ENCODE measurements around the gene LINC00237.

Gene LINC00237

DNA sequence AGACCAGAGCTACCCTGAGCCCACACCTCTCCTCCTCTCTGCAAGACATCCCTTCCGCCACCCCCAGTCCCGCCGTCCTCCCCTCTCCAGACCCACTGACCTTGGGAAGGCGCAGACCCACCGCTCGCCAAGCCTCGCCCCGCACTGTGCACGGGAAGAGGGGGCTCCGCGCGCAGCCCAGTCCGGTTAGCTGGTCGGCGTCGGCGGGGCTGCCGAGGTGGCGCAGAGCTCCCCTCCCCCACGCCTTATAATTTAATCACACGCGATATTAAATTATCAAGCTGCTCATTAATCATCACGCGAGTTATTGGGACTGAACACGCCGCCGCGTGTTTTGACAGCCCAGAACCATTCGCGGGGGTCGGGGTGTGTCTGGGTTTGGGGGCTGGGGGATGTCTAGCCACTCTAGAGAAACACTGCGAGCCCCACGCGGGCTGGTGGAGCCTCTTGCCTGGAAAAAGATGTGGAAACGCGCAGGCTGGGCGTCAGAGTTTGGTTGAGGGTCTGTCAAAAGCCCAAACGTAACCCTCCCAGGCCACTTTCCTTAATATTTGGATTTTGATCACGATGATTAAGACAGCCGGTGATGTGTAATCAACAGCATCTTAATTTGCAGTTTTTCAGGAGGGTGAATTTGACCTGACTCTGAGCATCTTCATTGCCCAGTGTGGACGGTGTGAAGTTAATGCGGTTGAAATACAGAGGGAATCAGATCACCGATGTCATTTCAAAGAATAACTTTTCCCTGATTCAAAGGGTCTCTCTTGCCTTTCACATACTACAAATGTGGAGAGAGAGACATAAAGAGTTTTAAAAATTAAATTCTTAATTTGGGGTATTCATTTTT, at the start of gene LINC00237:
Gene LINC00237 (minus strand): TSS at position 188 of the 847 bp plus-strand sequence.
- no peak for FAIRE-seq

DNA sequence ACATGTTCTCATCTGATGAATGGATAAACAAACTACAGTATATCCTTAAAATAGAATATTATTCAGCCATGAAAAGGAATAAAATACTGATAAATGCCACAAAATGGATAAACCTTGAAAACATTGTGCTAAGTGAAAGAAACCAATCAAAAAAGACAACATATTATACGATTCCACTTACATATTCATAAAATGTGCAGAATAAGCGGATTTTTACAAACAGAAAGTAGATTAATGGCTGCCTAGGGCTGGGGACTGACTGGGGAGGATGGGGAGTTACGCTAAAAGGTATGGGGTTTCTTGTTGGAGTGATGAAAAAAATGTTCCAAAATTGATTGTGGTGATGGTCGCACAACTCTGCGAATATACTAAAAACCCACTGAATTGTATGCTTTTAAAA, 49.1 kb upstream of the LINC00237 start:
- FAIRE-seq, result no peak
- no peak for TF ChIP-seq POLR2A (IDR thresholded peaks at IDR 0.05; ENCODE audit: low read depth, low read length)

More for the DNA sequence above, at the start of gene LINC00237:
- no peak for TF ChIP-seq POLR2A (IDR thresholded peaks at IDR 0.05; ENCODE audit: low read depth, low read length)
- DNase-seq (ENCODE audit: insufficient read length, low spot score), result no peak

DNA sequence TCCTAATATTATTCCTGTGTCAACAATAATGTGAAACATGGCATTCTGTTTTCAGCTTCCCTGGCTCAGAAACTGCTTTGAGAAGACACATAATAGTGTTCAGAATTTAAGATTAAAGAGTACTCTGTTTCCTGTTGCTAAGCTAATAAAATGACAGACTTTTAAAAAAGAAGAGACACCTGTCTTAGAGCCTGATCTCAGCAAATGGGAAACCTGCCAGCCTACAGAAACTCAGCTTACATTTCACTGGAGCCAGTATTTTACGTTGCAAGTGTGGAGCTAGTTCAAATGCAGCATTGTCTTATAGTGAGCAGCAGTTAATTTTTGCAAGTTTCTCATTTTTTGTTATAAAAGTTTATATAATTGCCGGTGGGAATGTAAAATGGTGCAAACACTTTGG, 48.5 kb upstream of the LINC00237 start:
- no peak for FAIRE-seq
- DNase-seq (ENCODE audit: insufficient read length, low spot score), result no peak
- no peak for TF ChIP-seq POLR2A (IDR thresholded peaks at IDR 0.05; ENCODE audit: low read depth, low read length)

More for the DNA sequence above, 49.1 kb upstream of the LINC00237 start:
- DNase-seq (ENCODE audit: insufficient read length, low spot score), result no peak

DNA sequence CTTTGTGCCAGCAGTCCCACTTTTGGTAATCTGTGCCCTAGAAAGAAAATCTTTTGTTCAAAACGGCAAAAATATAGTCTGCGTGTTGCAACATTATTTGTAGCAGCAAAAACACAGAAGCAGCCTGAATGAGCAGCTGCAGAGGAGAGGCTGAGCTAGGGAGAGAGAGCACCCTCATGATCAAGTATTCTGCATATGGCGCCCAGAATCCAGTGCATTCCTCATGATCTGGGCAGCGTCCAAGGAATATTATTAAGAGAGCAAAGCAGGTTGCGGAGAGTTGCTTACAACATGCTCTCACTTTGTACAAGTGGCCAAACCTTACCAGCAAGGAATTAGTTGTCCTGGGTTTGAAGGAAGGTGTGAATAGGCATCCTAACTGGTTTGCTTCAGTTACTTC, 45.6 kb upstream of the LINC00237 start:
- no peak for DNase-seq (ENCODE audit: insufficient read length, low spot score)
- no peak for FAIRE-seq

DNA sequence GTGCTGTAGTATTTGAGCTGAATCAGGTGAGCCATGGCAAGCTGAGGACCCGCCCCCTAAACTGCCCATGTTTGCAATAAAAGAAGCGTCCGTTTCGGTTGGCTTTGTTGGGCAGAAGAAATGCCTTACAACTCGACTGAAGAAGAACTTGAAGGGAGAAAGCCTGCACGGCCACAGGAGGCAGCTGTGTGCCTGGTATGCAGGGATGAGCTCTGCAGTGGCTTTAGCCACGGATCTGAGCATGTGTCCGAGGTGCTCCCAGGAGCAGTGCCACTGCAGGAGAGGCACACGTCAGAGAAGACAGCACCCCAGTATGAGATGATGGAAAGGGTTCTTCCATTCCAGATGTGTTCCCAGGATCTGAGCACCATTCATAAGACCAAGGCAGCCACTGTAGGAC, 43.2 kb upstream of the LINC00237 start:
- DNase-seq (ENCODE audit: insufficient read length, low spot score) (no peak), FAIRE-seq (no peak)
- no peak for TF ChIP-seq POLR2A (IDR thresholded peaks at IDR 0.05; ENCODE audit: low read depth, low read length)

More for the DNA sequence above, 45.6 kb upstream of the LINC00237 start:
- no peak for TF ChIP-seq POLR2A (IDR thresholded peaks at IDR 0.05; ENCODE audit: low read depth, low read length)

DNA sequence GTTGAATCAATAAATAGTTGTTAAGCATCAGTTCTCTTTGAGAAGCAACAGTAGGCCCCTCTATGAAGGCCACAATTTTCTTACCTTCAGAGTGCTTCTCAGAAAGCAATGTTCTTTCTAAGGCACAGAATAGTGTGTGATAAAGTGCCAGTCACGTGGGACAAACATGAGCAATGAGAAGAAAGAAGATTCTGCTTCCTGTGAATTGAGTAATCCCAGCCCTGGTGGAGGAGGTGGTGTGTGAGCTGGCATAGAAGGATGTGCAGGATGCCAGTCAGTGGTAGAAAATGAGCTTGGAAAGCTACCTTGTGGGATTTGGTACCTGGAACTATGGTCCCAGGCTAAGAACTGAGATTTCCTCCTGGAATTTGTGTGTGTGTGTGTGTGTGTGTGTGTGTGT, 41.4 kb upstream of the LINC00237 start:
- no peak for DNase-seq (ENCODE audit: insufficient read length, low spot score)
- TF ChIP-seq POLR2A (IDR thresholded peaks at IDR 0.05; ENCODE audit: low read depth, low read length), result no peak
- FAIRE-seq, result no peak

DNA sequence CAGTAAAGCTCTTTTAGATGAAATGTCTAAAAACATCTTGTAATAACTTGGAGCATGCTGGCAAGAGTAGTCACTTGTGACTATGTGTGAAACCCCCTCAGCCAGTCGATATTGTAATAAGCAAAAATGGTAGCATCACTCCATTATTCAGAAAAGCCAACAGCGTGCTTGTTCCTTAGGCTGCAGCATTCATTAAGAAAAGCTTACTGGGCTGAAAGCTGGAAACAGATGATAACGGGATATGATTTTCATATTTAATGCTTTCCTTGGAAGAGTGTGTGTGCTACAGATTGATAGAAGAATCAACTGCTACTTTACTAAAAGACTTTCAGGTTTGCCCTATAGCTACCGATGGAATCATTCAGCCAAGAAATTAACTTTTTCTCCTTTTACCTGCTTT, 40.1 kb upstream of the LINC00237 start:
- no peak for TF ChIP-seq POLR2A (IDR thresholded peaks at IDR 0.05; ENCODE audit: low read depth, low read length)
- FAIRE-seq, result no peak
- DNase-seq (ENCODE audit: insufficient read length, low spot score), result no peak

DNA sequence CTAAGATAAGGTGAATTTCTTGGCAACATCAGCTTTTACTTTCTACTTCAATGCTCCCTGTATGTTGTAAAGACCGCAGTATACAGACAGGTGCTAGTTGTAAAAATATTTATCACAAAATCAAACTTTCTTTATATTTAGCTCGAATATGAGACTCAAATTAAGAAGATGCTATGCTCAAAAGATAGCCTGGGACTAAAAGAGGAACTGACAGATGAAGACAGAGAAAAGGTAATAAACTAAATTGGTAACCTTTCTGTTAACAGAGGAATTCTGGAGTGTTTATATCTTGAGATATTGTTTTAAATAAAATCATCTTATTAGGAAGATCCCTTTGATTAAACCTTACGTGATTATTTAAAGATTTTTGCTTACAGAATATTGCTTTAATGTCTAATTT, 39.3 kb upstream of the LINC00237 start:
- FAIRE-seq (no peak), DNase-seq (ENCODE audit: insufficient read length, low spot score) (no peak)
- TF ChIP-seq POLR2A (IDR thresholded peaks at IDR 0.05; ENCODE audit: low read depth, low read length), result no peak

DNA sequence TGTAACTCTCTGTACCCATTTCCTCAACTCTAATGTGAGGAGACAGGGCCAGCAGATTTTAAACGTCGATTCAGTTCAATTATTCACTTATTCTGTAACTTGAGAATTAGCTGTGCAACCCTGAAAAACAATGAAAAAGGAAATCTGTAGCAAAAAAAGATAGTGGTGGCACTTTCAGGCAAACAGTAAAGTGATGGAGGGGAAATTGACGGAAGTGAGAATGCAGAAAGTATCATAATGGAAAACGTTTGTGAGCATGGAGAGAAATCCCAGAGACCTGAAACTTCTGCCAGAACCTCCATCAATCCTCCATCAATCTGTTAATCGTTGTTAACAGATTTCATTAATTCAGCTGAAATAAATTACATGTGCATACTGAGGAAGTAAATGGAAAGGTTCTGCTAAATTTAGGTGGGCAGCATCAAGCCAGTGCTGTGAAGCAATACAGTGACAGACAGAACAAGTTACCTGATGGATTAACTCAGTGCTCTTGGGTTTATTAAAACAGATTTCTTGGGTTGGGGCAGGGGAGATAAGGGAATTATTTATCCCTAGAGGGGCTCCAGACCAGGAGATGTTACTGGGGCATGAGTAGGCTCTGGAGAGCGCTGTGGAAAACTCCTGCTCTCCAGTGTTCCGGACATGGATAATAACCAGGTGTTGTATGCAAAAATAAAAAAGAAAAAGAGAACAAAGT, 37.2 kb upstream of the LINC00237 start:
- DNase-seq (ENCODE audit: insufficient read length, low spot score) (no peak), FAIRE-seq (no peak)
- no peak for TF ChIP-seq POLR2A (IDR thresholded peaks at IDR 0.05; ENCODE audit: low read depth, low read length)

DNA sequence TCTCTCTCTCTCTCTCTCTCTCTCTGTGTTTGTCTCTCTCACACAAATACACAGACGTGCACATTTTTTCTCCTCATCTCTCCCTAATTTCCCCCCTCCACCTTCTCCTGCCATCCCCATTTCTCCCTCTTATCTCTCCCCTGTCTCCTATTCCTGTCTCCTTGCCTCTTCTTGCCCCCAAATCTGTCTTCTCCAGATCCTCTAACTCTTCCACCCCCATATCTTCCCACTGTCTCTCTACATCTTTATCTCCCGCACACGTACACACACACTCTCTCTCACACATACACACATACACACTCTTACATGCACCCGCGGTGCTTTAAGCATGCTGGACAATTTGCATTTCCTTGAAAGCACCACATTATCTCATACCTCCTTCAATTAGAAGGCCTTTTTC, 35.7 kb upstream of the LINC00237 start:
- FAIRE-seq, result no peak
- DNase-seq (ENCODE audit: insufficient read length, low spot score), result no peak
- no peak for TF ChIP-seq POLR2A (IDR thresholded peaks at IDR 0.05; ENCODE audit: low read depth, low read length)

DNA sequence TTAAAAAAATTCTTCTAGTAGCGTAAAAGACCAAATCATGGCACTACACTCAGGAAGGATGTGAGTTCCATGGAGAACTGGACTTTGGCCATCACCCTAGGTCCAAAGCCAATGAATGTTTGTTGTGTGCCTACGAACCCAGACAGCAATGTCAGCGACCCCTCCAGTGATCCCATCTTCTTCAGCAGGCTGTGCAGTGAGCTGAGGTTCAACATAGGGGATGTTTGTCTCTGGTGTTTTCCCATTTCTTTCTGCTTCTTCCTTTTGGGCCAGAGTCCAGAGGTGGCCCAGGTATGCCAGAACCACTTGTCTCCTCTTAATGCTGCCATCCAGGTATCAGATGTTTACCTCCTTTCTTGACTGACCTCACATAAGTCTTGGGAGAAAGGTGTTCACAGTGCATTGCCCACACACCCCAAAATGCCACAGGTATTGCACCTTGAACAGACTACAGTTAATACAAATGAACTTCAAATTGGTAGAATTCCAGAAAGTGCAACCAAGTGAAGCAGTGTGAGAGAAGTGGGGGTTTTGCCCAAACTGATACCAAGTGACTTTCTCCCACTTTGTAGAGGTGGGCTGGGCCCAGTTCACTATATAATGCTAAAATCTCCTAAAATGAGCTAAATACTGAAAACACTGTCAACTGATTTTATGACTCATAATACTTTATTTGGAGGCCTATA, 33.9 kb upstream of the LINC00237 start:
- DNase-seq (ENCODE audit: insufficient read length, low spot score) (no peak), FAIRE-seq (no peak)
- TF ChIP-seq POLR2A (IDR thresholded peaks at IDR 0.05; ENCODE audit: low read depth, low read length), result no peak

DNA sequence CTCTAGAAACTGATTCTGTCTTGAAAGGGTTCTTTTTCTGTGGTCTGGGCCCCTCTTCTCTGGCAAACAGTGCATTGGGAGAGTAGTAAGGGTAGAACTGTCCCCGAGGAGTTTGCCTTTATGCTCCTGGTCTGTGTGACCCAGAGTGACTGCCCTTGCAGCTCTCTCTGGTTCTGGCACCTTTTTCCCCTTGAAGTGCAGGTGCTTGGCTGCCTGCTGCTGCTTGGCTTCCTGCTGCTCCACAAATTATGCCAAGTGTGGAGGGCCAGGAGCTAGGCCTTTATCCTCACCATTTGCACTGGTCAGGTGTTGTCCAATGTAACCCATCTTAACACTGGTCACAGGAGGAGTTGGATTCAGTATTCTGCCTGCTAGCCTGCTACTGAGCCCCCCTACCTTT, 30.9 kb upstream of the LINC00237 start:
- DNase-seq (ENCODE audit: insufficient read length, low spot score), result no peak

DNA sequence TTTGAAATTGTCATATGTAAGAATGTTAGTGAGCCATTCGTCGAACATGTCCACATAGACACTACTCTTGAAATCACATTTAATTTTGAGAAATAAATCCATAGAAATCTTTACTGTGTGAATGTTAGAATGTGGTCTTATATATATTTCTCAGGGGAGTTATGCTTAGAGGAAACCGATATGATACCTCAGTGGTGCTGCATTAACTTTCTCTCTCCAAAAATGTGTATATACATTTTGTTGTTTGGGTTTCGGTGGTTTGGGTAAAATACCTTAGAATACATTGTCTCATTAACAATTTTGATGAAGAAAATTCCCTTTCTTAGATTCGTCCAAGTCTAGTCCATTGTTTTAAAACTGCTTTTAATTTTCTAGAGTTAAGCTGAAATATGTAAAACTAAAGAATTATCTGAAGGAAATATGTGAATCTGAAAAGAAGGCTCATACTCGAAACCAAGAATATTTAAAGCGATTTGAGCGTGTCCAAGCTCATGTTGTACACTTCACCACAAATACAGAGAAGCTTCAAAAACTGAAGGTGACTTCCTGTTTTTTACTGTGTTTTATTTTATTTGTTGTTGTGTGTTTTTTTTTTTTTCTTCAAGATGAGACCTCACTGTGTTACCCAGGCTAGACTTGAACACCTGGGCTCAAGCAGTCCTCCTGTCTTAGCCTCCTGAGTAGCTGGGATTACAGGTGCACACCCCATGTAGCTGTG, 30.0 kb upstream of the LINC00237 start:
- no peak for TF ChIP-seq POLR2A (IDR thresholded peaks at IDR 0.05; ENCODE audit: low read depth, low read length)
- DNase-seq (ENCODE audit: insufficient read length, low spot score) (no peak), FAIRE-seq (no peak)

More for the DNA sequence above, 30.9 kb upstream of the LINC00237 start:
- no peak for TF ChIP-seq POLR2A (IDR thresholded peaks at IDR 0.05; ENCODE audit: low read depth, low read length)
- FAIRE-seq, result no peak

All from H54 (cell line).